ENCODE data around the gene CD40LG. TPM values are rescaled to one million over a fixed set of nuclear protein-coding genes. Genes with fewer than 3 reads are reported as not detected.

CD40LG gene
- total RNA-seq, 4 donors from 2014 or later, result not detected

DNA sequence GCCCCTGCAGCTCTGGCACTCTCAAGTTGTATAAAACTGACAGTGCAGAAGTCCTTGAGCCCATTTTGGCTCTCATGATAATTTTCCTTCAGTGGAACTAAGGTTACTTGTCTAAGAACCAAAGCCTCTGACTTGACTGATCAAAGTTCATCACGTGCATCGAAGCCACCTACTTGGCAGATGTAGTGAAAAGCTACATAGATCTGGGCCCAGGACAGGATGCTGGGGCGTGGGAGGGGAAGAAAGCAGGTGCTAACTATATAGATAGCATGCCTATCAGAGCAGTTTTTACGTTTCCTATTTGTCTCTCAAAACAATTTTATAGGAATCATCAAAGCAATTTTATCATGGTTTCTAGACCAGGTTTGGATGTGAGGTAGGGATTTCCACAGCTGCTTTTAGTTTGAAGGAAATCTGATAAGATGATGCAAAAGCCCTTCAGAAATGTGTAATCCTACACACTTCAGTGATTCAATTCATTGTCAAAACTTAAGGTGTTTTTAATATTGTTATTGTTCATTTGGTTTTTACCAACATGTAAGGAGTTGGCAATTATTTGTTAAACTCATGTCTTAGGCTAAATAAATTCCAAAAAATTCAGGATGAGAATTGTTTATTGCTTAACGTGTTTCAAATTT, 1.2 kb upstream of the CD40LG start:
- 86 to 88% methylated on average over 5 of the region's 5 CpGs for WGBS, 2 donors

DNA sequence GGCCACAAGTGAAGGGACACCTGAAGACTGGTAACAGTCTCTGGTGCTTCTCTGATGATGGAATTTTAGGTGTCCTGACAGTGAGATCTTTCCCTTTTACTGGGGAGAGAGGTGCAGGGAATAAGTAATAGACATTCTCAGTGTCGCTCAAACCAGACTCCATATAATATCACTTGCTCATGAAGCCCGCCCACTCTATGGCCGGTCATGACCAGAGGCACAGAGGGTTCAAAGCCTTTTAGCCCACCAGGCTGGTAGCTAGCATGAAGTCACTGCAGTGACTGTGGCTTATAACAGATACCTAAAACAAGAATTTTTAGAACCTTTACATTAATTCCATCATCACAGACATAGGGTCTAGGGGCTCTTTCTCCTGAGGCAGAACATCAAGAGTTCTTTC, 2.9 kb downstream of the CD40LG start:
- WGBS, 2 donors, result 100% methylated on average over 2 to 3 of the region's 3 CpGs
- no peaks in the 10 kb centered on the region for H3K4me1 ChIP-seq
- H3K27ac ChIP-seq, result no peak overlapping the region
- H3K27me3 ChIP-seq, result no peaks in the 10 kb centered on the region
- H3K4me3 ChIP-seq (replicated peaks in 1 of 3), result no peak overlapping the region
- intact Hi-C loops (cut with DNase I), result no loop called here
- H3K9me3 ChIP-seq, result no peaks in the 10 kb centered on the region
- DNase-seq, result no peak
- no peaks in the 10 kb centered on the region for H3K36me3 ChIP-seq
- TF ChIP-seq, protein P1, sequence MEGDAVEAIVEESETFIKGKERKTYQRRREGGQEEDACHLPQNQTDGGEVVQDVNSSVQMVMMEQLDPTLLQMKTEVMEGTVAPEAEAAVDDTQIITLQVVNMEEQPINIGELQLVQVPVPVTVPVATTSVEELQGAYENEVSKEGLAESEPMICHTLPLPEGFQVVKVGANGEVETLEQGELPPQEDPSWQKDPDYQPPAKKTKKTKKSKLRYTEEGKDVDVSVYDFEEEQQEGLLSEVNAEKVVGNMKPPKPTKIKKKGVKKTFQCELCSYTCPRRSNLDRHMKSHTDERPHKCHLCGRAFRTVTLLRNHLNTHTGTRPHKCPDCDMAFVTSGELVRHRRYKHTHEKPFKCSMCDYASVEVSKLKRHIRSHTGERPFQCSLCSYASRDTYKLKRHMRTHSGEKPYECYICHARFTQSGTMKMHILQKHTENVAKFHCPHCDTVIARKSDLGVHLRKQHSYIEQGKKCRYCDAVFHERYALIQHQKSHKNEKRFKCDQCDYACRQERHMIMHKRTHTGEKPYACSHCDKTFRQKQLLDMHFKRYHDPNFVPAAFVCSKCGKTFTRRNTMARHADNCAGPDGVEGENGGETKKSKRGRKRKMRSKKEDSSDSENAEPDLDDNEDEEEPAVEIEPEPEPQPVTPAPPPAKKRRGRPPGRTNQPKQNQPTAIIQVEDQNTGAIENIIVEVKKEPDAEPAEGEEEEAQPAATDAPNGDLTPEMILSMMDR (IDR thresholded peaks at IDR 0.05), result no peak
- no peak for TF ChIP-seq POLR2A (IDR thresholded peaks at IDR 0.05)

More for the DNA sequence above, 1.2 kb upstream of the CD40LG start:
- Histone ChIP-seq H3K4me1 (no peaks in the 10 kb centered on the region), H3K36me3 (no peaks in the 10 kb centered on the region), H3K9me3 (no peaks in the 10 kb centered on the region), H3K4me3 (replicated peaks in 1 of 3) (no peak overlapping the region), H3K27ac (no peak overlapping the region), H3K27me3 (no peaks in the 10 kb centered on the region)
- intact Hi-C loops (cut with DNase I), result no loop called here
- DNase-seq, result no peak
- TF ChIP-seq POLR2A (IDR thresholded peaks at IDR 0.05), result no peak
- TF ChIP-seq, protein P1 (IDR thresholded peaks at IDR 0.05), result no peak

DNA sequence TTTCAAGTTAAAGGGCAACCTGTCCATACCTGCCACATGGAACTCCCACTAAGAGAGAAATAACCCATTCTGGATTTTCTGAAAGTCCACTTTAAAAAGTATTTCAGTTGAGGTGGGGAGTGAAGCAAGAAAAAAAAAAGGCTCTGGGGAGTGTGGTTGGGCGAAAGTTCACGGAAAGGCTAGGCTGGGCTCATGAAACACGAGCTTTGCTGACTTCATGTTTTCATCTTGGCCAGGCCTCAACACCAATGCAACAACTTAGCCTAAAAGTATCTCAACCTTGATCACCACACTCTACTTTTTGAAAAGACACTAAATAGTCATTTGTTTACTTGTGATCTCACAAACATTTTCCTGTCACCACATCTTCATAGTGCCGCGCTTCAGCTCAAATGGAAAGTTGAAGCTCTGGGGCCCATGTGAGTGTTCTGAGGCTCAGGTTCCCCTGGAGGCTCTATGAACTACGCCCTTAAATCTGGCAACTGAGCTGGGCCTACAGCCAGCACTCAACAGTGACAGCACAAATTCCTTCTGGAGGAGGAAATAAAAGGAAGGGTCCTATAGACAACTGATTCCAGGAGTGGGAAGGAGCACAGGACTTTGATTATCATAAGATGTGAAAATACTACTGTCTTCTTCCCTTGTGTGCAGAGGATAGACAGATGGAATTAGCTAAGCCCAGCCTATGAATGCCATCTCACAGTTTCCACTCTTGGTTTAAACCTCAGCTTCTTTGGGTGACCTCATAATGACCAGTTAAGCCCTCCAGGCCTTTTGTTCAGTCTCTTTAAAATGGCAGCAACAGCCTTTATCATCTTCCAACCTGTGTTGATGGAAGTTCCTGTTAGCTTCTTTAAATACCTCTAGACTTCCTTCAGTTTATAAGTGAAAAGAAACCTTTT, 5.1 kb downstream of the CD40LG start:
- 81 to 86% methylated on average over 5 to 6 of the region's 6 CpGs for WGBS, 2 donors

DNA sequence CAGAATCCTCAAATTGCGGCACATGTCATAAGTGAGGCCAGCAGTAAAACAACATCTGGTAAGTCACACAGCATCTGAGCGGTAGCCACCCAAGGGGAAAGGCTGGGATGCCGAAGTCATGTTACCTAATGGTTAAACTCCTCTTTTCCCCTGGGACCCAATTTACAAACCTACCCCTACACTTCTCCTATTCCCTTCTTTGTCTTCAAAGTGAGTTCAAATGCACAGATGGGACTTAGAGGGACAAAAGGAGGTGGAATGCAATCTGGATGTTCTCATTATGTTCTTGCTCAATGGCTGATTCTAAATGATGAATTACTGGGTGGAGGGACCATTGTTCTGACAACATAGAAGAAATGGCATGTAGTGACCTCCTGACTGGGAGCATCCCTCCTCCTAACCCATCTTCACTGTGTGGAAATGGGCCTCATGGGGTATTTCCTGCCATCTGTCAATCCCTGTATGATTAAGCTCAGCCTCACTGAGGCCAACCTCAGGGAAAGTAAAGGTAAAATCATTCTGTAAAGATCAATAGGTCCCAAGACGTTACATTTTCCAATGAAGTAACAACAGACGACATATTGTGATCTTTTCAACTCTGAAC, 8.5 kb downstream of the CD40LG start:
- H3K36me3 ChIP-seq, result no peaks in the 10 kb centered on the region
- no peaks in the 10 kb centered on the region for H3K4me1 ChIP-seq
- no peak overlapping the region for H3K27ac ChIP-seq
- DNase-seq, result no peak
- no peak overlapping the region for H3K4me3 ChIP-seq (replicated peaks in 1 of 3)
- WGBS, 2 donors, result 89 to 91% methylated on average over 5 of the region's 5 CpGs
- H3K9me3 ChIP-seq, result no peaks in the 10 kb centered on the region
- intact Hi-C loops (cut with DNase I), result no loop called here
- no peak for TF ChIP-seq POLR2A (IDR thresholded peaks at IDR 0.05)
- TF ChIP-seq, protein P1 (IDR thresholded peaks at IDR 0.05), result no peak
- H3K27me3 ChIP-seq, result no peaks in the 10 kb centered on the region

More for the DNA sequence above, 5.1 kb downstream of the CD40LG start:
- no peaks in the 10 kb centered on the region for H3K9me3 ChIP-seq
- no peak for TF ChIP-seq POLR2A (IDR thresholded peaks at IDR 0.05)
- TF ChIP-seq, protein P1 (IDR thresholded peaks at IDR 0.05), result no peak
- DNase-seq, result no peak
- H3K27ac ChIP-seq, result no peak overlapping the region
- no peak overlapping the region for H3K4me3 ChIP-seq (replicated peaks in 1 of 3)
- H3K4me1 ChIP-seq, result no peaks in the 10 kb centered on the region
- intact Hi-C loops (cut with DNase I), result no loop called here
- no peaks in the 10 kb centered on the region for H3K27me3 ChIP-seq
- H3K36me3 ChIP-seq, result no peaks in the 10 kb centered on the region
